Left lung (tissue), 10 donors: Measurements from ENCODE around the gene RNF167. TPM values are rescaled to one million over a fixed set of nuclear protein-coding genes. Genes with fewer than 3 reads are reported as not detected.

Experiments
- ATAC-seq: fragments of 200-7000 bp; cut with Tn5 transposase; one replicate; pipeline ENCODE4 v1.9.1; 2020; ENCODE audit warnings: moderate library complexity
- DNase-seq, 4 donors: peaks; one replicate each; pipeline ENCODE4 v3.0.0-alpha.2; 2013 to 2020
- H3K27ac ChIP-seq, 2 donors: fragments of 200-600 bp; sonication (generic) in 1 of 2; one replicate each; pipeline versions ENCODE4 v1.5.0 to v1.8.0; 2020 to 2021
- H3K27me3 ChIP-seq, 2 donors: fragments of 200-600 bp; sonication (generic) in 1 of 2; one replicate each; pipeline versions ENCODE4 v1.5.0 to v1.8.0; 2020 to 2021
- H3K36me3 ChIP-seq, 2 donors: fragments of 200-600 bp; sonication (generic) in 1 of 2; one replicate each; pipeline versions ENCODE4 v1.5.0 to v1.8.0; 2020 to 2021
- H3K4me1 ChIP-seq, 2 donors: fragments of 200-600 bp; one replicate each; pipeline ENCODE4 v1.8.0; 2021
- H3K4me3 ChIP-seq, 2 donors: fragments of 200-600 bp; sonication (generic) in 1 of 2; one replicate each; pipeline versions ENCODE4 v1.5.0 to v1.8.0; 2020 to 2021; ENCODE audit warnings: mild to moderate bottlenecking in 1 of 2
- H3K9me3 ChIP-seq, 2 donors: fragments of 200-600 bp; sonication (generic) in 1 of 2; one replicate each; pipeline versions ENCODE4 v1.5.0 to v1.8.0; 2020 to 2021
- intact Hi-C, 2 donors: fragments of 100-400 bp; cut with DNase I; formaldehyde crosslinking; loops; one replicate each; pipeline versions ENCODE4 v1.11.2 to v1.14.2; 2022
- polyA plus RNA-seq, 6 donors: library from polyadenylated mRNA; unstranded; fragments of 120-200 nt; gene quantifications; one replicate each; pipeline ENCODE4 v1.2.1, GENCODE V29; 2013; ENCODE audit not compliant: insufficient read length in 6 of 6
- total RNA-seq, 2 donors: library from RNA; stranded (reverse); fragmentation: NEBNext Ultra II Directional; extraction: Animal tissue kit (Norgen Biotek cat#: 25700); gene quantifications; one replicate each; pipeline ENCODE4 v1.2.1, GENCODE V29; 2021
- TF ChIP-seq, protein P1 (sequence below), 2 donors: fragments of 200-600 bp; sonication (generic) in 1 of 2; IDR thresholded peaks; one replicate each; pipeline versions ENCODE4 v1.5.0 to v1.8.0; 2021; ENCODE audit warnings: antibody characterized with exemption in 2 of 2
- donor health status: DM: no; HTN: yes; CAD: no.
- donor health status: DM: no; HTN: no; CAD: no.

RNF167 gene
- total and polyA plus RNA-seq, 8 donors, result 101 to 126 (median 117) TPM

DNA sequence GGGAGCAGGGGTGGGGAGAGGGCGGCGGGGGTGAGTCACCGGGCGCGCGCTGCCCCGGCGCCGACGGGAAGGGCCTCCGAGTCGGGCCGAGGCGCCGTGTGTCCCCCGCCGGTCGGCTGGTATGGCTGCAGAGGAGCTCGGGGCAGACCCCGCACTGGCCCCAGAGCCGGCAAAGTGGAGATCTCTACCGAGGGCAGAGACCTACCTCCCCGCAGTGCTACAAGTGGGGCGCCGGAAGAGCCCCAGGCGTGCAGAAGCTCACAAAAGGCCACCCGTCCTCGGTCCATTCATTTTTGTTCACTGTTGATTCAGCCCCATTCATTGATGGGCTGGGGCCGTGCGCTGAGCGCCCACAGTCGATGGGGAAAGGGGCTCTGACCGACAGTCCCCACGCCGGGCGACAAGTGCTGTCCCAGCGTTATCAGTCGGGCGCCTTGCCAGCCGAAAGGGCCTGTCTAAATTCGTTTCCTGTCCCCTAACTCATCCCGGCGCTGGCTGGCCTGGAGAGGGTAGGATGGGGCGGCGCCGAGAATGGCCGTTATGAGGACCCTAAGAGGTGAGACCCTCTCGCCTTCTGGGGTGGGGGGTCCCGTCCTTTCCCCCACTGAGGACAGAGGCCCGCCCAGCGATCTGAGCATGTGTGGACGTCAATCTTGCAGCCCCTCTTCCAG is 10.1 kb downstream of the RNF167 start:
- no peak for ATAC-seq
- Histone ChIP-seq H3K27ac (peak overlapping the region; percentile 99 to 100), H3K36me3 (peaks cover 0 to 22% of the 10 kb centered on the region in 2 donors), H3K4me3 (peak overlapping the region; percentile 87 to 100), H3K4me1 (peaks cover 16 to 39% of the 10 kb centered on the region in 2 donors), H3K27me3 (no peaks in the 10 kb centered on the region), H3K9me3 (no peaks in the 10 kb centered on the region)
- TF ChIP-seq, protein P1, sequence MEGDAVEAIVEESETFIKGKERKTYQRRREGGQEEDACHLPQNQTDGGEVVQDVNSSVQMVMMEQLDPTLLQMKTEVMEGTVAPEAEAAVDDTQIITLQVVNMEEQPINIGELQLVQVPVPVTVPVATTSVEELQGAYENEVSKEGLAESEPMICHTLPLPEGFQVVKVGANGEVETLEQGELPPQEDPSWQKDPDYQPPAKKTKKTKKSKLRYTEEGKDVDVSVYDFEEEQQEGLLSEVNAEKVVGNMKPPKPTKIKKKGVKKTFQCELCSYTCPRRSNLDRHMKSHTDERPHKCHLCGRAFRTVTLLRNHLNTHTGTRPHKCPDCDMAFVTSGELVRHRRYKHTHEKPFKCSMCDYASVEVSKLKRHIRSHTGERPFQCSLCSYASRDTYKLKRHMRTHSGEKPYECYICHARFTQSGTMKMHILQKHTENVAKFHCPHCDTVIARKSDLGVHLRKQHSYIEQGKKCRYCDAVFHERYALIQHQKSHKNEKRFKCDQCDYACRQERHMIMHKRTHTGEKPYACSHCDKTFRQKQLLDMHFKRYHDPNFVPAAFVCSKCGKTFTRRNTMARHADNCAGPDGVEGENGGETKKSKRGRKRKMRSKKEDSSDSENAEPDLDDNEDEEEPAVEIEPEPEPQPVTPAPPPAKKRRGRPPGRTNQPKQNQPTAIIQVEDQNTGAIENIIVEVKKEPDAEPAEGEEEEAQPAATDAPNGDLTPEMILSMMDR (IDR thresholded peaks at IDR 0.05), result no peak
- DNase-seq, result peak in 2 of 4 donors; percentile 72 to 91
- intact Hi-C loops, result no loop called here

DNA sequence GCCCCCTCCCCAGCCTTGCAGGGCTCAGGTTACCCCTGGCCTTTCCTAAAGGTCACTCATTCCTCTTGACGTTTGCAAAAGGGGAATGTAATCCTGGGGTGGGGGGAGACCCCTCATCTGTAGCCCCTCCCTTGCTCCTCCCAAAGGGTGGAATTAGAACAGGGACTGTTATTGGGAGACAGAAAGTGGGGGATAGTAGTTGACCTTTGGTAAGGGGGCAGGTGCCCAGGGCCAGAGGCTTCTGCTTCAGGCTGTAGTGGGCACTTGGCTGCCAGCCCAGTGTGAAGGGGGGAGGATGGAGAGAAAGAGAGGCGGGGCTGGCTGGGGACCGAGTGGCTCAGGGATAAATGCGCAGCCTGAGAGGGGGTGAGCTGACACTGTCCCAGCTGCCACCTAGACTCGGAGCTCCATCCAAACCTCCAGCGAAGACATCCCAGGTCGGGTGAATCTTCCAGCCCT is 10.7 kb downstream of the RNF167 start, which contains the start of gene ENO3:
Gene ENO3 (plus strand): TSS at position 374 of the 459 bp plus-strand sequence. CDS start 711 bp downstream, outside the sequence.
- ATAC-seq (no peak), DNase-seq (peak in 1 of 4 donors; percentile 69)
- TF ChIP-seq, protein P1 (IDR thresholded peaks at IDR 0.05), result no peak
- H3K4me1 ChIP-seq, result peaks cover 11 to 33% of the 10 kb centered on the region in 2 donors
- H3K9me3 ChIP-seq, result no peaks in the 10 kb centered on the region
- H3K27ac ChIP-seq, result peak within 1 kb of the TSS; percentile 99 to 100
- peak within 1 kb of the TSS; percentile 87 to 100 for H3K4me3 ChIP-seq
- H3K27me3 ChIP-seq, result no peaks in the 10 kb centered on the region
- peaks cover 0 to 16% of the 10 kb centered on the region in 2 donors for H3K36me3 ChIP-seq
- intact Hi-C loops, result no loop called here

DNA sequence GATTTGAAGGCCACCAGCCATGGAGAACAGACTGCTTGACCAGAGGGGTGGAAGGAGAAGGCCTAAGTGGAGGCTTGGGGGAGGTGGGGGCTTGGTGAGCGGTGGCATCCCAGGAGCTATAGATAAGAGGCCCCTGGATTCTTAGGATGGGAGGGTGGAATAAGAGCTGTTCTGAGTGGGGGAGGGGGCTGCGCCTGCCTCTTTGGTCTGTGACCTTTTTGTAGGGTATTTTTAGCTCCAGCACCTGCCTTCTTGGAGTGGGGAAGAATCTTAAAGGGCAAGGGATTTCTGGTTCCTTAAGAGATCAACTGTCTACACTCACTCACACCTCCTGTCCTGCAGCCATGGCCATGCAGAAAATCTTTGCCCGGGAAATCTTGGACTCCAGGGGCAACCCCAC is 11.4 kb downstream of the RNF167 start:
- Histone ChIP-seq H3K9me3 (no peaks in the 10 kb centered on the region), H3K27ac (peak overlapping the region in 1 of 2 donors; percentile 100), H3K27me3 (no peaks in the 10 kb centered on the region), H3K4me1 (peaks cover 4 to 26% of the 10 kb centered on the region in 2 donors), H3K4me3 (no peak overlapping the region), H3K36me3 (peaks cover 0 to 9% of the 10 kb centered on the region in 2 donors)
- ATAC-seq (no peak), DNase-seq (peak in 1 of 4 donors; percentile 43)
- intact Hi-C loops, result no loop called here
- TF ChIP-seq, protein P1 (IDR thresholded peaks at IDR 0.05), result no peak

DNA sequence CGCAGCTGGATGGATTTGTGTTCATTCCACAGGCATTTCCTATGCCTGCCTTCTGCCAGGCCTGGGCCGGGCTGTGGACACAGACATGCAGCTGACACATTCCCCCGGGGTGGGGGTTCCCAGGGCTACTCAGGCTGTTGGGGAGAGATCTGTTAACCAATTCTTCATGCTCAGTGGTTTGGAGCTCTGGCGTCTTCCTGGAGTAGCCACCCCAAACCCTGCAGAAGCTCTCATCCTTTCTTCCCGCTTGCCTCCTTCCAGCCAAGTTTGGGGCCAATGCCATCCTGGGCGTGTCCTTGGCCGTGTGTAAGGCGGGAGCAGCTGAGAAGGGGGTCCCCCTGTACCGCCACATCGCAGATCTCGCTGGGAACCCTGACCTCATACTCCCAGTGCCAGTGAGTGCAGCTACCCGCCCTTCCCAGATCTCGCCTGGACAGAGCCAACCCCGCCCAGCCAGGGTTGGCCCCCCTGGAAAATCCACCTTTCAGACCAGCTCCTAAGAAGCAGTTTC is 13.4 kb downstream of the RNF167 start:
- ATAC-seq, result no peak
- intact Hi-C loops, result no loop called here
- Histone ChIP-seq H3K27ac (no peak overlapping the region), H3K36me3 (peaks cover 0 to 4% of the 10 kb centered on the region in 2 donors), H3K4me3 (no peak overlapping the region), H3K27me3 (no peaks in the 10 kb centered on the region), H3K4me1 (peaks cover 0 to 21% of the 10 kb centered on the region in 2 donors), H3K9me3 (no peaks in the 10 kb centered on the region)
- DNase-seq, result peak in 1 of 4 donors; percentile 62
- TF ChIP-seq, protein P1 (IDR thresholded peaks at IDR 0.05), result no peak

DNA sequence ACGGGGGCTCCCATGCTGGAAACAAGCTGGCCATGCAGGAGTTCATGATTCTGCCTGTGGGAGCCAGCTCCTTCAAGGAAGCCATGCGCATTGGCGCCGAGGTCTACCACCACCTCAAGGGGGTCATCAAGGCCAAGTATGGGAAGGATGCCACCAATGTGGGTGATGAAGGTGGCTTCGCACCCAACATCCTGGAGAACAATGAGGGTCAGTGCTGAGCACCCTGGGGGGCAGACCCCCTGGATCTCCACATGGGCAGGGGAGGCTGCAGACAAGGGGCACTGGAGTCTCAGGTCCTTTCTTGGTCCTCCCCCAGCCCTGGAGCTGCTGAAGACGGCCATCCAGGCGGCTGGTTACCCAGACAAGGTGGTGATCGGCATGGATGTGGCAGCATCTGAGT is 15.0 kb downstream of the RNF167 start:
- Histone ChIP-seq H3K9me3 (no peaks in the 10 kb centered on the region), H3K4me1 (peaks cover 0 to 19% of the 10 kb centered on the region in 2 donors), H3K4me3 (no peak overlapping the region), H3K27me3 (no peaks in the 10 kb centered on the region), H3K27ac (no peak overlapping the region), H3K36me3 (peaks cover 0 to 17% of the 10 kb centered on the region in 2 donors)
- TF ChIP-seq, protein P1 (IDR thresholded peaks at IDR 0.05), result no peak
- peak in 1 of 4 donors; percentile 55 for DNase-seq
- intact Hi-C loops, result no loop called here
- ATAC-seq, result no peak
